GM23248 (cell line): ENCODE measurements around the gene NKAIN2.

ENCODE experiments used
- EZH2 ChIP-seq: fragments of 200-600 bp; sonication (generic); IDR thresholded peaks from 2 replicates; pipeline ENCODE4 v1.6.1; 2018; ENCODE audit warnings: antibody characterized with exemption, mild to moderate bottlenecking; ENCODE audit not compliant: insufficient read depth, poor library complexity, severe bottlenecking
- EZH2phosphoT487 ChIP-seq: fragments of 200-600 bp; sonication (generic); IDR thresholded peaks from 2 replicates; pipeline ENCODE4 v1.6.1; 2018; ENCODE audit warnings: antibody characterized with exemption, moderate library complexity, mild to moderate bottlenecking, low read depth; ENCODE audit not compliant: insufficient read depth

- no peak for TF ChIP-seq EZH2phosphoT487
- TF ChIP-seq EZH2 = no peak
Measured at GRCh38 chr6:124655866-124656265, 852.2 kb downstream of the NKAIN2 start.
